ENCODE measurements around the gene TNMD.

- TF ChIP-seq REST (IDR thresholded peaks at IDR 0.05; ENCODE audit: insufficient replicate concordance, low read depth) (no peak), CTCF (IDR thresholded peaks at IDR 0.05; ENCODE audit: insufficient read depth, low read length) (no peak), POLR2AphosphoS5 (IDR thresholded peaks at IDR 0.05; ENCODE audit: low read depth) (no peak), GABPA (IDR thresholded peaks at IDR 0.05; ENCODE audit: low read depth) (no peak)
These were observed at the start of gene TNMD for GRCh38 chrX:100584611-100585010.

All from HL-60 (cell line).